OCI-LY1 (cell line): ENCODE measurements around the gene GPR151.
"Not testable (repeated sequence)": the region's sequence is repeated elsewhere in the genome, so short reads cannot be mapped to it uniquely, and the experiment has no call there.

ENCODE experiments used
- H2AFZ ChIP-seq: fragments of 200-600 bp; sonication (generic), shearing (Covaris generic); 2 replicates; pipeline ENCODE4 v1.6.0; 2014; ENCODE audit warnings: antibody characterized with exemption, mild to moderate bottlenecking, low read length
- H3F3A ChIP-seq: fragments of 200-600 bp; sonication (generic), shearing (Covaris generic); 2 replicates; pipeline ENCODE4 v1.6.0; 2014; ENCODE audit warnings: mild to moderate bottlenecking, antibody characterized with exemption, low read length, moderate library complexity; ENCODE audit not compliant: insufficient read depth
- H3K27ac ChIP-seq: fragments of 200-600 bp; sonication (generic); 2 replicates; pipeline ENCODE4 v1.5.1; 2014; ENCODE audit warnings: low read length, mixed run types, mild to moderate bottlenecking, low read depth; ENCODE audit not compliant: poor library complexity, severe bottlenecking
- H3K27me3 ChIP-seq: fragments of 200-600 bp; sonication (generic); 2 replicates; pipeline ENCODE4 v1.6.0; 2014; ENCODE audit warnings: antibody characterized with exemption, mild to moderate bottlenecking, low read length, moderate library complexity; ENCODE audit not compliant: insufficient read depth
- H3K36me3 ChIP-seq: fragments of 200-600 bp; sonication (generic); 2 replicates; pipeline ENCODE4 v1.6.1; 2014; ENCODE audit warnings: mild to moderate bottlenecking, antibody characterized with exemption, low read length, moderate library complexity, mixed read lengths; ENCODE audit not compliant: insufficient read depth
- H3K4me1 ChIP-seq: fragments of 200-600 bp; sonication (generic); 2 replicates; pipeline ENCODE4 v1.5.1; 2014; ENCODE audit warnings: mild to moderate bottlenecking, low read length, moderate library complexity; ENCODE audit not compliant: insufficient read depth, severe bottlenecking
- H3K4me2 ChIP-seq: fragments of 200-600 bp; sonication (generic), shearing (Covaris generic); 2 replicates; pipeline ENCODE4 v1.6.1; 2014; ENCODE audit warnings: low read length
- H3K4me3 ChIP-seq: fragments of 200-600 bp; sonication (generic); 2 replicates; pipeline ENCODE4 v1.5.1; 2014; ENCODE audit warnings: low read length, low read depth, mild to moderate bottlenecking, mixed read lengths; ENCODE audit not compliant: poor library complexity, severe bottlenecking
- H3K79me2 ChIP-seq: fragments of 200-600 bp; shearing (Covaris generic); 2 replicates; pipeline ENCODE4 v1.6.1; 2016; ENCODE audit warnings: mixed run types, low read length, mixed read lengths; ENCODE audit not compliant: insufficient read depth
- H3K9ac ChIP-seq: fragments of 200-600 bp; sonication (generic), shearing (Covaris generic); 2 replicates; pipeline ENCODE4 v1.6.1; 2014; ENCODE audit warnings: mild to moderate bottlenecking, low read length, mixed read lengths
- H3K9me2 ChIP-seq: fragments of 200-600 bp; sonication (generic), shearing (Covaris generic); 2 replicates; pipeline ENCODE4 v1.6.1; 2014; ENCODE audit warnings: low read depth, mild to moderate bottlenecking, low read length, mixed read lengths
- H3K9me3 ChIP-seq: fragments of 200-600 bp; shearing (Covaris generic); 2 replicates; pipeline ENCODE4 v1.6.1; 2014; ENCODE audit warnings: low read length, mixed read lengths
- H4K20me1 ChIP-seq: fragments of 200-600 bp; sonication (generic), shearing (Covaris generic); 2 replicates; pipeline ENCODE4 v1.6.0; 2016; ENCODE audit warnings: mild to moderate bottlenecking, low read length; ENCODE audit not compliant: insufficient read depth
- EZH2 ChIP-seq: fragments of 200-600 bp; sonication (generic), shearing (Covaris generic); IDR thresholded peaks from 2 replicates; pipeline ENCODE4 v1.8.0; 2017; ENCODE audit warnings: borderline replicate concordance, mixed run types, mild to moderate bottlenecking, antibody characterized with exemption, low read length, moderate library complexity, mixed read lengths
- TF ChIP-seq, protein P1 (sequence below): fragments of 200-600 bp; sonication (generic), shearing (Covaris generic); IDR thresholded peaks from 2 replicates; pipeline ENCODE4 v1.5.1; 2017; ENCODE audit warnings: mild to moderate bottlenecking, antibody characterized with exemption, low read length, moderate library complexity, mixed read lengths

GPR151 gene

DNA sequence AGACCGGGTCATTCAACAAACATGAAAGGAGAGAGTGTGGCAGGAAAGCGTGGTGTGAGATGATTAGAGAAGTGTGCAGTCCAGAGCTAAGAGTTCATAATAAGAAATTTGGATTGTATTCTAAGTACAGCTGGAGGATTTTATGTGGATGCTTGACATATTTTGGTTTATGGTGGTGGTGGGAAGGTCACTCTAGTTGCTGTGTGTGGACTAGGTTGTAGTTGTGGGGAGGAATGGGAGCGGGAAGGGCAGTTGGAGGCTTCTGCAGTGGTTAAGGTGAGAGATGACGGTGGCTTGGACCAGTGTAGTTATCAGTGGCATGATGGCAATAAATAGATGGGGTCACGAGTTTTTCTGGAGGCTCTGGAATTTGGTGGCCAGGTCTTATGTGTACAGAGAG, 45.7 kb upstream of the GPR151 start:
- TF ChIP-seq EZH2 = no peak
- TF ChIP-seq, protein P1, sequence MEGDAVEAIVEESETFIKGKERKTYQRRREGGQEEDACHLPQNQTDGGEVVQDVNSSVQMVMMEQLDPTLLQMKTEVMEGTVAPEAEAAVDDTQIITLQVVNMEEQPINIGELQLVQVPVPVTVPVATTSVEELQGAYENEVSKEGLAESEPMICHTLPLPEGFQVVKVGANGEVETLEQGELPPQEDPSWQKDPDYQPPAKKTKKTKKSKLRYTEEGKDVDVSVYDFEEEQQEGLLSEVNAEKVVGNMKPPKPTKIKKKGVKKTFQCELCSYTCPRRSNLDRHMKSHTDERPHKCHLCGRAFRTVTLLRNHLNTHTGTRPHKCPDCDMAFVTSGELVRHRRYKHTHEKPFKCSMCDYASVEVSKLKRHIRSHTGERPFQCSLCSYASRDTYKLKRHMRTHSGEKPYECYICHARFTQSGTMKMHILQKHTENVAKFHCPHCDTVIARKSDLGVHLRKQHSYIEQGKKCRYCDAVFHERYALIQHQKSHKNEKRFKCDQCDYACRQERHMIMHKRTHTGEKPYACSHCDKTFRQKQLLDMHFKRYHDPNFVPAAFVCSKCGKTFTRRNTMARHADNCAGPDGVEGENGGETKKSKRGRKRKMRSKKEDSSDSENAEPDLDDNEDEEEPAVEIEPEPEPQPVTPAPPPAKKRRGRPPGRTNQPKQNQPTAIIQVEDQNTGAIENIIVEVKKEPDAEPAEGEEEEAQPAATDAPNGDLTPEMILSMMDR = no peak
- H3K9me3 ChIP-seq = no peaks in the 10 kb centered on the region

DNA sequence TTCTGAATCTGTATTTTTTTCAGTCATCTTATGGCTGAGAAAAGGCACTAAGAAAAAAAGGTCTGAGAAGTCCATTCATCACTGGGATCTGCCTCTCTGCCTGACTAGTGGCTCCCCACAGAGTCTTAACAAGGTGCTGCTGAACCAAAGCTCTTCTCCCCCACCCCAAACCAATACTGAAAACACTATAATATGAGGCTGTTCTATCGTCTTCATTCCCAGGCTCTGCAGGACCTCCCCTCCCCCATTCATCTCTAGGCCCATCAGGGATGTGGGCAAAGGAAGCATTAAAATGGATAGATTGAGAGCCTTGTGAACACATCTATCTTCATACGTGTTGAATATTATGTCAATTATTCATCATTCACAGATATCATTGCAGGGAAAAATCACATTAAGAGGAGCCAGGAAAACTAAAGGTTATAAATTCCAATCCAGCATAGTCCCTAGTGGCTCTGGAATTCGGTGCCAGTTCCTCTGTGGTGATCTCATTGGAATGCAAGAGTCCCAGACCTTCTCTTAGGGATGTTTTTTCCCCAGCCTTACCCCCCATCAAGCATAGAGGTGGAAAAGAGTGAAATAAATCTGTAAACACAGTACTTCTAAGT, 44.3 kb upstream of the GPR151 start:
- TF ChIP-seq, protein P1 = no peak
- TF ChIP-seq EZH2 = no peak
- Histone ChIP-seq H3K4me3 (no peak overlapping the region), H3K9ac (no peak overlapping the region), H2AFZ (no peak overlapping the region), H3K4me2 (no peak overlapping the region), H3K4me1 (no peaks in the 10 kb centered on the region), H3F3A (no peaks in the 10 kb centered on the region), H4K20me1 (no peaks in the 10 kb centered on the region), H3K27ac (no peak overlapping the region), H3K36me3 (no peaks in the 10 kb centered on the region), H3K9me2 (no peaks in the 10 kb centered on the region), H3K79me2 (no peaks in the 10 kb centered on the region), H3K9me3 (no peaks in the 10 kb centered on the region), H3K27me3 (no peaks in the 10 kb centered on the region)

More for the DNA sequence above, 45.7 kb upstream of the GPR151 start:
- Histone ChIP-seq H4K20me1 (no peaks in the 10 kb centered on the region), H3F3A (no peaks in the 10 kb centered on the region), H3K27ac (no peak overlapping the region), H3K4me3 (no peak overlapping the region), H3K4me1 (no peaks in the 10 kb centered on the region), H3K9ac (no peak overlapping the region), H2AFZ (no peak overlapping the region), H3K27me3 (no peaks in the 10 kb centered on the region), H3K79me2 (no peaks in the 10 kb centered on the region), H3K4me2 (no peak overlapping the region), H3K36me3 (no peaks in the 10 kb centered on the region), H3K9me2 (no peaks in the 10 kb centered on the region)

DNA sequence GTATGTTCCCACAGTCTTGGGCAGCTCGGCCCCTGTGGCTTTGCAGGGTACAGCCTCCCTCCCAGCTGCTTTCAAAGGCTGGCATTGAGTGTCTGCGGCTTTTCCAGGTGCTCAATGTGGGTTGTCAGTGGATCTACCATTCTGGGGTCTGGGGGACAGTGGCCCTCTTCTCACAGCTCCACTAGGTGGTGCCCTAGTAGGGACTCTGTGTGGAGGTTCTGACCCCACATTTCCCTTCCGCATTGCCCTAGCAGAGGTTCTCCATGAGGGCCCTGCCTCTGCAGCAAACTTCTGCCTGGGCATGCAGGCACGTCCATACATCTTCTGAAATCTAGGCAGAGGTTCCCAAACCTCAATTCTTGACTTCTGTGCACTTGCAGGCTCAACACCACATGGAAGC, 40.9 kb upstream of the GPR151 start:
- not testable (repeated sequence) for H4K20me1 ChIP-seq, H3F3A ChIP-seq, H3K27me3 ChIP-seq, H3K4me2 ChIP-seq, H3K79me2 ChIP-seq, H3K27ac ChIP-seq, H3K9me3 ChIP-seq, H3K4me1 ChIP-seq, H3K4me3 ChIP-seq, H3K9ac ChIP-seq, H3K9me2 ChIP-seq, H2AFZ ChIP-seq, H3K36me3 ChIP-seq
- TF ChIP-seq, protein P1 = peak; percentile 5; the same call in 1 of the 2 replicates
